Activated gamma-delta T cell treated with anti-CD3 and anti-CD28 coated beads, Interleukin-2, amount 50 U/mL, for 16 hours (primary cell): ENCODE results near the gene MYO10.
"Not testable (repeated sequence)": the region's sequence is repeated elsewhere in the genome, so short reads cannot be mapped to it uniquely, and the experiment has no call there.

Experiments used
- DNase-seq: peaks from one replicate; pipeline ENCODE4 v3.0.0-alpha.2; 2020; ENCODE audit warnings: low read depth

Gene MYO10

GRCh38 chr5:16781828-16782626 lies 154.1 kb downstream of the MYO10 start:
- no peak for DNase-seq

GRCh38 chr5:16780325-16780724 lies 155.8 kb downstream of the MYO10 start:
- no peak for DNase-seq

GRCh38 chr5:16777432-16777831 lies 158.7 kb downstream of the MYO10 start:
- DNase-seq, result no peak

- no peak for DNase-seq
Measured at GRCh38 chr5:16776611-16777251, 159.4 kb downstream of the MYO10 start.

- no peak for DNase-seq
Measured at GRCh38 chr5:16774806-16775205, 161.3 kb downstream of the MYO10 start.

GRCh38 chr5:16773991-16774390 lies 162.1 kb downstream of the MYO10 start:
- DNase-seq, result no peak

- no peak for DNase-seq
Measured at GRCh38 chr5:16772556-16772955, 163.5 kb downstream of the MYO10 start.

- no peak for DNase-seq
Measured at GRCh38 chr5:16768184-16768583, 167.9 kb downstream of the MYO10 start.

GRCh38 chr5:16763211-16763610 lies 172.9 kb downstream of the MYO10 start:
- DNase-seq, result no peak

- no peak for DNase-seq
Measured at GRCh38 chr5:16759147-16759773, 176.8 kb downstream of the MYO10 start.

- DNase-seq, result no peak
Measured at GRCh38 chr5:16757989-16758501, 178.0 kb downstream of the MYO10 start.

GRCh38 chr5:16757577-16757976 lies 178.5 kb downstream of the MYO10 start:
- not testable (repeated sequence) for DNase-seq

GRCh38 chr5:16757146-16757545 lies 178.9 kb downstream of the MYO10 start:
- DNase-seq, result no peak

GRCh38 chr5:16756692-16757091 lies 179.4 kb downstream of the MYO10 start:
- no peak for DNase-seq

- DNase-seq, result no peak
Measured at GRCh38 chr5:16755641-16756040, 180.4 kb downstream of the MYO10 start.

- no peak for DNase-seq
Measured at GRCh38 chr5:16754601-16755000, 181.5 kb downstream of the MYO10 start.

- DNase-seq, result no peak
Measured at GRCh38 chr5:16754086-16754485, 182.0 kb downstream of the MYO10 start.

- no peak for DNase-seq
Measured at GRCh38 chr5:16750445-16750844, 185.6 kb downstream of the MYO10 start.

- no peak for DNase-seq
Measured at GRCh38 chr5:16749626-16750025, 186.5 kb downstream of the MYO10 start.

GRCh38 chr5:16744164-16744880 lies 191.8 kb downstream of the MYO10 start:
- no peak for DNase-seq

GRCh38 chr5:16742938-16743337 lies 193.2 kb downstream of the MYO10 start:
- DNase-seq, result no peak

- no peak for DNase-seq
Measured at GRCh38 chr5:16740811-16741392, 195.2 kb downstream of the MYO10 start.
